HepG2 (cell line): ENCODE results near the gene QPCT. TPM values are rescaled to one million over a fixed set of nuclear protein-coding genes. Genes with fewer than 3 reads are reported as not detected.
A peak's percentile ranks its signal among the peaks of the same experiment; 100 is the strongest.

Experiments used
- AGO2 ChIP-seq: fragments of 200-400 bp; formaldehyde crosslinking; optimal IDR thresholded peaks from 2 replicates; pipeline ENCODE3; 2017; ENCODE audit warnings: mild to moderate bottlenecking, low read depth, low read length, moderate library complexity
- HNF1B ChIP-seq: sonication (generic); formaldehyde crosslinking; IDR thresholded peaks from 2 replicates; pipeline ENCODE4 v1.5.1; 2020; ENCODE audit warnings: mild to moderate bottlenecking, moderate library complexity, missing genetic modification reagents
- HOXA3 ChIP-seq: sonication (generic); formaldehyde crosslinking; IDR thresholded peaks from 2 replicates; pipeline ENCODE4 v1.5.0; 2020; ENCODE audit warnings: missing genetic modification reagents
- KLF15 ChIP-seq: sonication (generic); formaldehyde crosslinking; IDR thresholded peaks from 2 replicates; pipeline ENCODE4 v1.8.1; 2023; ENCODE audit warnings: borderline replicate concordance, mild to moderate bottlenecking, inconsistent platforms, missing genetic modification reagents, mixed read lengths
- LCORL ChIP-seq, 2 experiments: fragments of 450-650 bp in 1 of 2; sonication (generic) in 1 of 2; formaldehyde crosslinking in 1 of 2; IDR thresholded peaks; 2 replicates each; pipeline versions ENCODE4 v1.5.0 to v1.6.1; 2017 to 2020; ENCODE audit warnings: antibody characterized with exemption in 1 of 2, missing genetic modification reagents in 1 of 2
- MBNL3 ChIP-seq: fragments of 250-450 bp; sonication (Bioruptor Pico); conservative IDR thresholded peaks from 2 replicates; pipeline ENCODE4 v1.8.0; 2022; ENCODE audit warnings: mild to moderate bottlenecking, inconsistent platforms
- NCOR1 ChIP-seq: fragments of 200-600 bp; sonication (generic); IDR thresholded peaks from 2 replicates; pipeline ENCODE4 v1.7.0; 2017; ENCODE audit warnings: antibody characterized with exemption, low read length, borderline replicate concordance
- PAX8 ChIP-seq: sonication (generic); formaldehyde crosslinking; IDR thresholded peaks from 2 replicates; pipeline ENCODE4 v1.8.0; 2022; ENCODE audit warnings: mild to moderate bottlenecking, missing genetic modification reagents, borderline replicate concordance
- PPARG ChIP-seq: conservative IDR thresholded peaks from 2 replicates; pipeline ENCODE4 v1.6.1; 2016; ENCODE audit warnings: missing biosample characterization, missing genetic modification reagents
- PRDM10 ChIP-seq: sonication (generic); formaldehyde crosslinking; IDR thresholded peaks from 2 replicates; pipeline ENCODE4 v1.4.0; 2020; ENCODE audit warnings: low read depth, missing genetic modification reagents
- SIN3A ChIP-seq: IDR thresholded peaks from 2 replicates; pipeline ENCODE4 v1.6.1; 2011; ENCODE audit warnings: low read depth, mild to moderate bottlenecking, control low read depth, low read length, borderline replicate concordance
- SMARCC2 ChIP-seq: fragments of 450-650 bp; IDR thresholded peaks from 2 replicates; pipeline ENCODE4 v1.6.1; 2017; ENCODE audit warnings: antibody characterized with exemption, mild to moderate bottlenecking
- TAF15 ChIP-seq: fragments of 200-400 bp; formaldehyde crosslinking; IDR thresholded peaks from one replicate; pipeline ENCODE4 v1.6.1; 2018; ENCODE audit warnings: mild to moderate bottlenecking, low read depth, low read length; ENCODE audit not compliant: poor library complexity, severe bottlenecking
- U2AF2 ChIP-seq: fragments of 200-400 bp; formaldehyde crosslinking; IDR thresholded peaks from 2 replicates; pipeline ENCODE4 v1.6.1; 2017; ENCODE audit warnings: low read depth, mild to moderate bottlenecking, low read length
- ZFP36L2 ChIP-seq: sonication (generic); formaldehyde crosslinking; IDR thresholded peaks from 2 replicates; pipeline ENCODE4 v1.4.0; 2020; ENCODE audit warnings: missing genetic modification reagents
- ZNF205 ChIP-seq: IDR thresholded peaks from 2 replicates; pipeline ENCODE4 v1.6.1; 2018; ENCODE audit warnings: missing biosample characterization, missing genetic modification reagents
- ZNF224 ChIP-seq: sonication (generic); formaldehyde crosslinking; IDR thresholded peaks from 2 replicates; pipeline ENCODE4 v1.5.0; 2020; ENCODE audit warnings: mild to moderate bottlenecking, missing genetic modification reagents
- ZNF253 ChIP-seq: sonication (generic); formaldehyde crosslinking; IDR thresholded peaks from 2 replicates; pipeline ENCODE4 v1.8.0; 2022; ENCODE audit warnings: mild to moderate bottlenecking, missing genetic modification reagents, borderline replicate concordance
- ZNF530 ChIP-seq: sonication (generic); formaldehyde crosslinking; IDR thresholded peaks from 2 replicates; pipeline ENCODE4 v1.5.0; 2020; ENCODE audit warnings: low read depth, mild to moderate bottlenecking, missing genetic modification reagents
- ZNF543 ChIP-seq: sonication (generic); formaldehyde crosslinking; IDR thresholded peaks from 2 replicates; pipeline ENCODE4 v1.4.0; 2020; ENCODE audit warnings: mild to moderate bottlenecking, missing genetic modification reagents
- ZNF616 ChIP-seq: sonication (generic); formaldehyde crosslinking; IDR thresholded peaks from 2 replicates; pipeline ENCODE4 v1.5.0; 2020; ENCODE audit warnings: low read depth, mild to moderate bottlenecking, missing genetic modification reagents
- ZNF788 ChIP-seq: sonication (generic); formaldehyde crosslinking; IDR thresholded peaks from 2 replicates; pipeline ENCODE4 v1.5.0; 2020; ENCODE audit warnings: mild to moderate bottlenecking, missing genetic modification reagents, borderline replicate concordance
- ZNF841 ChIP-seq: sonication (generic); formaldehyde crosslinking; IDR thresholded peaks from 2 replicates; pipeline ENCODE4 v1.8.1; 2023; ENCODE audit warnings: missing genetic modification reagents, borderline replicate concordance
- ZNF883 ChIP-seq: sonication (generic); formaldehyde crosslinking; IDR thresholded peaks from 2 replicates; pipeline ENCODE4 v1.5.1; 2020; ENCODE audit warnings: mild to moderate bottlenecking, missing genetic modification reagents; ENCODE audit errors: not compliant biosample characterization
- polyA plus RNA-seq, 8 experiments: library from polyadenylated mRNA; depleted of rRNA in 3 of 8; stranded (reverse) in 7 of 8; unstranded in 1 of 8; fragments of >200 nt; fragmentation: Illumina TruSeq in 4 of 8; extraction: Trizol in 4 of 8; gene quantifications; 2 replicates each; pipeline versions ENCODE4 v1.2.1 to v1.2.3, GENCODE V29; 2011 to 2016; ENCODE audit warnings: low read depth in 4 of 8, missing spikeins in 1 of 8, mixed read lengths in 1 of 8; ENCODE audit not compliant: insufficient read depth in 1 of 8
- total RNA-seq, 5 experiments: library from RNA; depleted of rRNA; stranded (reverse); fragments of >200 nt; fragmentation: Illumina TruSeq; extraction: Trizol; gene quantifications; 2 replicates each; pipeline ENCODE4 v1.2.3, GENCODE V29; 2016; ENCODE audit warnings: low read depth in 1 of 5

Gene QPCT
- total and polyA plus RNA-seq, 2 of the 13 experiments (the other 11 are each of a cell fraction or from before 2014, with no cell fraction given), result 0.77 to 1.2 TPM

GRCh38 chr2:37323781-37324535, 20.5 kb upstream of the QPCT start (continued):
- TF ChIP-seq ZFP36L2 (CRISPR knock-in tag) (no peak), ZNF224 (CRISPR knock-in tag) (no peak), ZNF616 (no peak), LCORL (IDR thresholded peaks at IDR 0.05) (no peak), LCORL (CRISPR knock-in tag; IDR thresholded peaks at IDR 0.05) (peak; percentile 48; the same call in 1 of the 2 replicates), ZNF205 (CRISPR knock-in tag) (0 out of 2 replicates have a peak, but pooled peaks have one; percentile 21), ZNF883 (CRISPR knock-in tag) (peak; percentile 61), KLF15 (no peak), ZNF841 (CRISPR knock-in tag) (no peak), HNF1B (CRISPR knock-in tag) (peak; percentile 53; the same call in 1 of the 2 replicates), SIN3A (peak; percentile 43; the same call in 1 of the 2 replicates), MBNL3 (no peak), ZNF530 (CRISPR knock-in tag) (no peak), HOXA3 (CRISPR knock-in tag) (peak; percentile 10; the same call in 1 of the 2 replicates), U2AF2 (no peak), TAF15 (no peak), ZNF543 (CRISPR knock-in tag) (no peak), SMARCC2 (no peak), PRDM10 (CRISPR knock-in tag) (0 out of 2 replicates have a peak, but pooled peaks have one; percentile 45), NCOR1 (no peak), ZNF253 (CRISPR knock-in tag) (no peak), PPARG (no peak), ZNF788 (CRISPR knock-in tag) (no peak), AGO2 (peak; percentile 10), PAX8 (no peak)
